ENCODE data around the gene CABLES1.

- TF ChIP-seq, protein P1, sequence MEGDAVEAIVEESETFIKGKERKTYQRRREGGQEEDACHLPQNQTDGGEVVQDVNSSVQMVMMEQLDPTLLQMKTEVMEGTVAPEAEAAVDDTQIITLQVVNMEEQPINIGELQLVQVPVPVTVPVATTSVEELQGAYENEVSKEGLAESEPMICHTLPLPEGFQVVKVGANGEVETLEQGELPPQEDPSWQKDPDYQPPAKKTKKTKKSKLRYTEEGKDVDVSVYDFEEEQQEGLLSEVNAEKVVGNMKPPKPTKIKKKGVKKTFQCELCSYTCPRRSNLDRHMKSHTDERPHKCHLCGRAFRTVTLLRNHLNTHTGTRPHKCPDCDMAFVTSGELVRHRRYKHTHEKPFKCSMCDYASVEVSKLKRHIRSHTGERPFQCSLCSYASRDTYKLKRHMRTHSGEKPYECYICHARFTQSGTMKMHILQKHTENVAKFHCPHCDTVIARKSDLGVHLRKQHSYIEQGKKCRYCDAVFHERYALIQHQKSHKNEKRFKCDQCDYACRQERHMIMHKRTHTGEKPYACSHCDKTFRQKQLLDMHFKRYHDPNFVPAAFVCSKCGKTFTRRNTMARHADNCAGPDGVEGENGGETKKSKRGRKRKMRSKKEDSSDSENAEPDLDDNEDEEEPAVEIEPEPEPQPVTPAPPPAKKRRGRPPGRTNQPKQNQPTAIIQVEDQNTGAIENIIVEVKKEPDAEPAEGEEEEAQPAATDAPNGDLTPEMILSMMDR (IDR thresholded peaks at IDR 0.05), result no peak
- no peak for TF ChIP-seq POLR2AphosphoS5 (IDR thresholded peaks at IDR 0.05; ENCODE audit: low read depth, low read length)
Measured at GRCh38 chr18:23108496-23108895, 26.8 kb upstream of the CABLES1 start.

All from Panc1 (cell line).